Vagina (tissue), 2 donors: ENCODE results near the gene FAM171A1. TPM values are rescaled to one million over a fixed set of nuclear protein-coding genes. Genes with fewer than 3 reads are reported as not detected.

Experiments used
- DNase-seq, 2 donors: peaks; one replicate each; pipeline ENCODE4 v3.0.0-alpha.2; 2017; ENCODE audit errors: extremely low spot score in 2 of 2
- H3K27ac ChIP-seq: fragments of 200-600 bp; sonication (generic); one replicate; pipeline ENCODE4 v1.5.1; 2019
- H3K27me3 ChIP-seq: fragments of 200-600 bp; sonication (generic); one replicate; pipeline ENCODE4 v1.5.1; 2019
- H3K36me3 ChIP-seq, 2 donors: fragments of 200-600 bp; sonication (generic); one replicate each; pipeline ENCODE4 v1.5.1; 2017 to 2019
- H3K4me1 ChIP-seq: fragments of 200-600 bp; sonication (generic); one replicate; pipeline ENCODE4 v1.5.1; 2019
- H3K4me3 ChIP-seq, 2 donors: fragments of 200-600 bp; sonication (generic); 1 replicate in 1 of 2; 2 replicates in 1 of 2; pipeline ENCODE4 v1.5.1; 2016 to 2019
- H3K9me3 ChIP-seq: fragments of 200-600 bp; sonication (generic); one replicate; pipeline ENCODE4 v1.5.1; 2019
- POLR2A ChIP-seq, 2 donors: fragments of 450-650 bp; IDR thresholded peaks; one replicate each; pipeline ENCODE4 v1.6.1; 2017; ENCODE audit warnings: antibody characterized with exemption in 2 of 2, mild to moderate bottlenecking in 2 of 2, moderate library complexity in 2 of 2
- POLR2AphosphoS5 ChIP-seq, 2 donors: sonication (generic); formaldehyde crosslinking; IDR thresholded peaks; one replicate each; pipeline ENCODE4 v1.9.0; 2017; ENCODE audit warnings: antibody characterized with exemption in 2 of 2, mild to moderate bottlenecking in 2 of 2, low read depth in 1 of 2; ENCODE audit not compliant: insufficient read depth in 1 of 2
- intact Hi-C: fragments of 100-400 bp; cut with DNase I; formaldehyde crosslinking; loops from one replicate; pipeline ENCODE4 v1.15.1; 2023
- total RNA-seq: library from RNA; depleted of rRNA; stranded (reverse); fragments of >200 nt; gene quantifications from one replicate; pipeline ENCODE4 v1.2.3, GENCODE V29; 2016
- TF ChIP-seq, protein P1 (sequence below), 3 experiments: fragments of 450-650 bp in 2 of 3; fragments of 200-600 bp in 1 of 3; sonication (generic) in 1 of 3; IDR thresholded peaks; one replicate each; pipeline ENCODE4 v1.5.1; 2017 to 2019; ENCODE audit warnings: antibody characterized with exemption in 3 of 3, mild to moderate bottlenecking in 2 of 3, moderate library complexity in 2 of 3

Gene FAM171A1
- total RNA-seq, 1 donor from 2014 or later: 8.6 TPM

DNA sequence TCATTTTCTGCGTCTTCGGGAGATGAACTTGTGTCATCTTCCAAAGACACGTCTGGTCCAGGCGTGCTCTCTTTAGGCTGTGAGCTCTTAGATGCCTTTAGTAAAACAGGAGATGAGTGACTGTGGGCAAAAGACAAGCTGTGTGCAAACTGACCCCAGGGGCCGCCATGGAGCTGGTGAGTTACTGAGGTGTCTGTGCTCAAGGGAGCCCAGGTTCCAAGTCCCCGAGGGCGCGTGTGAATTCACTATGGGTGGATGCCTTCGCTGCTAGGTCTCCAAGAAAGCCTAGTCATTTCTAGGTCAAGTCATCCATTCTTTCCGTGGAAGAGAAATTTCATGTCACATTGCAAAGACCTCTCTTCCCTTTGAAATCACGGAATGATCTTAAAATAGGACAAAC, 118.7 kb downstream of the FAM171A1 start:
- no peak for TF ChIP-seq POLR2A (IDR thresholded peaks at IDR 0.05)
- TF ChIP-seq, protein P1, sequence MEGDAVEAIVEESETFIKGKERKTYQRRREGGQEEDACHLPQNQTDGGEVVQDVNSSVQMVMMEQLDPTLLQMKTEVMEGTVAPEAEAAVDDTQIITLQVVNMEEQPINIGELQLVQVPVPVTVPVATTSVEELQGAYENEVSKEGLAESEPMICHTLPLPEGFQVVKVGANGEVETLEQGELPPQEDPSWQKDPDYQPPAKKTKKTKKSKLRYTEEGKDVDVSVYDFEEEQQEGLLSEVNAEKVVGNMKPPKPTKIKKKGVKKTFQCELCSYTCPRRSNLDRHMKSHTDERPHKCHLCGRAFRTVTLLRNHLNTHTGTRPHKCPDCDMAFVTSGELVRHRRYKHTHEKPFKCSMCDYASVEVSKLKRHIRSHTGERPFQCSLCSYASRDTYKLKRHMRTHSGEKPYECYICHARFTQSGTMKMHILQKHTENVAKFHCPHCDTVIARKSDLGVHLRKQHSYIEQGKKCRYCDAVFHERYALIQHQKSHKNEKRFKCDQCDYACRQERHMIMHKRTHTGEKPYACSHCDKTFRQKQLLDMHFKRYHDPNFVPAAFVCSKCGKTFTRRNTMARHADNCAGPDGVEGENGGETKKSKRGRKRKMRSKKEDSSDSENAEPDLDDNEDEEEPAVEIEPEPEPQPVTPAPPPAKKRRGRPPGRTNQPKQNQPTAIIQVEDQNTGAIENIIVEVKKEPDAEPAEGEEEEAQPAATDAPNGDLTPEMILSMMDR (IDR thresholded peaks at IDR 0.05): no peak
- no peak for TF ChIP-seq POLR2AphosphoS5 (IDR thresholded peaks at IDR 0.05; ENCODE audit: insufficient read depth in 1 of 2, low read depth in 1 of 2)
- H3K27ac ChIP-seq: no peak overlapping the region

DNA sequence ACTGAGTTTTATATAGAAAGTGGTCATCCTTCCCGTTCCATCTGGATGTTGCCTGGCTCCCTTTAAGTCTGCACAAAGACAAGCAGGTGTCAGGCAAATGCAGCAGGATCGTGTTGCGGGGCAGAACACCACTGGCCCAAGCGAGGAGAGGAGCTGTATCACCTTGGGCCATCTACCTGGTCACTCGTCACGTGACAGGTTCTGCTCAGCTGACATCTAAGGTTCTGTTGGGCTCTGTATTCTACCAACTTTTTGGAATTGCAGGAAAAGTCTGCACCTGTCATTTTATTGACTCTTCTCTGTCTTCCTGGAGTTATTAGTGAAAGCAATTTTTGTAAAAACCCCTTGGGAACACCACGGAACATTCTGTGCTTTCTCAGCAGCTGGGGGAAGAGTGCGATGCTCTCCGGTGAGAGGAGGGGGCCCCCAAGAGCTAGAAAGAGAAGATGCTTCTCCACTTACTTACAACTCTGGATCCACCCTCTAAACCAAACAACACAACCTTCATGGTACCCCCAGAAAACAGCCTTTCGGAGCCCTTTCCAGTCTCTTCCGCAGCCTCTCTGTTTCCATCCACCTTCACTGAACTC, 119.2 kb downstream of the FAM171A1 start:
- Histone ChIP-seq H3K9me3 (no peaks in the 10 kb centered on the region), H3K27ac (no peak overlapping the region), H3K4me3 (no peak overlapping the region), H3K27me3 (no peaks in the 10 kb centered on the region), H3K36me3 (no peaks in the 10 kb centered on the region), H3K4me1 (no peaks in the 10 kb centered on the region)
- no peak for DNase-seq
- no peak for TF ChIP-seq POLR2AphosphoS5 (IDR thresholded peaks at IDR 0.05; ENCODE audit: insufficient read depth in 1 of 2, low read depth in 1 of 2)
- TF ChIP-seq POLR2A (IDR thresholded peaks at IDR 0.05): no peak
- TF ChIP-seq, protein P1 (IDR thresholded peaks at IDR 0.05): no peak
- intact Hi-C loops: no loop called here

More for the DNA sequence above, 118.7 kb downstream of the FAM171A1 start:
- H3K4me1 ChIP-seq: no peaks in the 10 kb centered on the region
- H3K27me3 ChIP-seq: no peaks in the 10 kb centered on the region
- no peaks in the 10 kb centered on the region for H3K9me3 ChIP-seq
- intact Hi-C loops: no loop called here
- no peak overlapping the region for H3K4me3 ChIP-seq
- DNase-seq: no peak
- H3K36me3 ChIP-seq: no peaks in the 10 kb centered on the region

DNA sequence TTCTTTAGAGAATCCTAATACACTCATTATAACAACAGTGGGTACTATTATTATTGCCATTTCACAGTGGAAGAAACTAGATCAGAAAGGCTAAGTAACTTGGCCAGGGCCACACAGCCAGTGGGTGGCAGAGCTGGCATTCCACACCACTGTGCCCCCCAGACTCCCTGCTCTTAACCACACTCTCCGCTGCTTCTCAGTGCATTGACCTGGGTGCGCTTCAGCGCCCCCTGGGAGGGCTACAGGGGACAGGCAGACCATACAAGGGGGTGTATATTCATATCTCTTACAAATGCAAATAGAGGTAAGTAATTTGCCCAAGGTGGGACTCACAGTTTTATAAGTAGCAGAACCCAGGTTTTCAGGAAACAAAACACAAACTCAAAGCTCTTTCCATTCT, 125.6 kb downstream of the FAM171A1 start:
- no peak overlapping the region for H3K4me3 ChIP-seq
- H3K27ac ChIP-seq: no peak overlapping the region
- no peaks in the 10 kb centered on the region for H3K36me3 ChIP-seq
- H3K4me1 ChIP-seq: no peaks in the 10 kb centered on the region
- H3K9me3 ChIP-seq: no peaks in the 10 kb centered on the region
- TF ChIP-seq, protein P1 (IDR thresholded peaks at IDR 0.05): no peak
- no peak for TF ChIP-seq POLR2AphosphoS5 (IDR thresholded peaks at IDR 0.05; ENCODE audit: insufficient read depth in 1 of 2, low read depth in 1 of 2)
- no peak for TF ChIP-seq POLR2A (IDR thresholded peaks at IDR 0.05)
- DNase-seq: no peak
- no peaks in the 10 kb centered on the region for H3K27me3 ChIP-seq
- intact Hi-C loops: no loop called here

DNA sequence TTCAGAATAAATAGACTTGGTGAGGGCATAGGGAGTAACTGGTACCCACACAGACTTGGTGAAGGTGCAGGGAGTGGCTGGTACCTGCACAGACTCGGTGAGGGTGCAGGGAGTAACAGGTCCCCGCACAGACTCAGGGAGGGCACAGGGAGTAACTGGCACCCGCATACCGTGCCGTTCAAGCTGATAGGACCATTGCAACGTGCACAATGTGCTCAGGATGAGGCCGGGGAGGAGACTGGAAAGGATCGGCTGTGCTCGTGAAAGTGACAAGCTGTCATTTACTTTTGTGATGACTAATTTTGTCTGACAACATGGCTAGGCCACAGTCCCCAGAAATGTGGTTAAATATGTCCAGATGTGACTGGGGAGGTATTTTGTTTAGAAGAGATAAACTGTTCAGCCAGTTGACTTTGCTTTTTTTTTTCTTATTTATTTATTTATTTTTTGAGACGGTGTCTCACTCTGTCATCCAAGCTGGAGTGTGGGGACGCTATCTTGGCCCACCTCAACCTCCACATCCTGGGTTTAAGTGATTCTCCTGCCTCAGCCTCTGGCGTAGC, 126.4 kb downstream of the FAM171A1 start:
- Histone ChIP-seq H3K36me3 (no peaks in the 10 kb centered on the region), H3K27me3 (no peaks in the 10 kb centered on the region), H3K4me3 (no peak overlapping the region), H3K4me1 (no peaks in the 10 kb centered on the region), H3K9me3 (no peaks in the 10 kb centered on the region), H3K27ac (no peak overlapping the region)
- TF ChIP-seq POLR2A (IDR thresholded peaks at IDR 0.05): no peak
- DNase-seq: no peak
- intact Hi-C loops: no loop called here

DNA sequence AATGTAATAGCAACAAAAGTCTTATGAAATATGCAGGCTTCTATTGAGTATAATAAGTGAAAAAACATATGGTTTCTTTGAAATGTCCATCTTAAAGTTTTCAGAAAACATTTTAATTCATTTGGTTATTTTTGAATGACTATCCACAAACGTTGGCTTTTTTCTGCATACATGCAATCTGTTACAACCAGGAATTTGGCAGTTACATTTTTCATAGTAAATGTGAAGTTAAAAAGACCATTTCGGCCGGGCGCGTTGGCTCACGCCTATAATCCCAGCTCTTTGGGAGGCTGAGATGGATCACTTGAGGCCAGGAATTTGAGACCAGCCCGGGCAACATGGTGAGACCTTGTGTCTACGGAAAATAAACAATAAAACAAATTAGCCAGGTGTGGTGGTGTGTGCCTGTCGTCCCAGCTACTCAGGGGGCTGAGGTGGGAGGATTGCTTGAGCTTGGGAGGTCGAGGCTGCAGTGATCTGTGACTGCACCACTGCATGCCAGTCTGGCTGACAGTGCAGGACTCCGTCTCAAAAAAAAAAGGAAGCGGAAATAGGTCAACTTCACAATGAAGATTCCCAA, 128.7 kb downstream of the FAM171A1 start:
- DNase-seq: no peak
- Histone ChIP-seq H3K36me3 (no peaks in the 10 kb centered on the region), H3K27me3 (no peaks in the 10 kb centered on the region), H3K9me3 (no peaks in the 10 kb centered on the region), H3K27ac (no peak overlapping the region), H3K4me3 (no peak overlapping the region), H3K4me1 (no peaks in the 10 kb centered on the region)
- no peak for TF ChIP-seq POLR2A (IDR thresholded peaks at IDR 0.05)
- TF ChIP-seq, protein P1 (IDR thresholded peaks at IDR 0.05): no peak
- TF ChIP-seq POLR2AphosphoS5 (IDR thresholded peaks at IDR 0.05; ENCODE audit: insufficient read depth in 1 of 2, low read depth in 1 of 2): no peak
- intact Hi-C loops: no loop called here
